Kidney epithelial cell (primary cell): Measurements from ENCODE around the gene TRMT11. TPM values are rescaled to one million over a fixed set of nuclear protein-coding genes. Genes with fewer than 3 reads are reported as not detected.

Source experiments
- DNase-seq: peaks from one replicate; pipeline ENCODE4 v3.0.0-alpha.2; 2010; ENCODE audit warnings: low read depth
- H3K27me3 ChIP-seq: 2 replicates; pipeline ENCODE4 v1.6.0; 2011; ENCODE audit warnings: low read length; ENCODE audit not compliant: control insufficient read depth, insufficient read depth
- H3K36me3 ChIP-seq: 2 replicates; pipeline ENCODE4 v1.5.1; 2011; ENCODE audit warnings: low read length; ENCODE audit not compliant: control insufficient read depth, insufficient read depth
- H3K4me3 ChIP-seq: 2 replicates; pipeline ENCODE4 v1.5.1; 2011; ENCODE audit warnings: low read depth, mild to moderate bottlenecking, control low read depth, low read length
- total RNA-seq: library from RNA; depleted of rRNA; stranded (reverse); fragments of >200 nt; gene quantifications from 2 replicates; pipeline ENCODE4 v1.2.3, GENCODE V29; 2015
- TF ChIP-seq, protein P1 (sequence below): IDR thresholded peaks from 2 replicates; pipeline ENCODE4 v1.5.1; 2011; ENCODE audit warnings: mild to moderate bottlenecking, moderate library complexity, low read length, control low read depth, inconsistent platforms; ENCODE audit not compliant: insufficient read depth, poor library complexity, severe bottlenecking

The TRMT11 gene
- total RNA-seq, 1 donor from 2014 or later = 18.8 TPM

DNA sequence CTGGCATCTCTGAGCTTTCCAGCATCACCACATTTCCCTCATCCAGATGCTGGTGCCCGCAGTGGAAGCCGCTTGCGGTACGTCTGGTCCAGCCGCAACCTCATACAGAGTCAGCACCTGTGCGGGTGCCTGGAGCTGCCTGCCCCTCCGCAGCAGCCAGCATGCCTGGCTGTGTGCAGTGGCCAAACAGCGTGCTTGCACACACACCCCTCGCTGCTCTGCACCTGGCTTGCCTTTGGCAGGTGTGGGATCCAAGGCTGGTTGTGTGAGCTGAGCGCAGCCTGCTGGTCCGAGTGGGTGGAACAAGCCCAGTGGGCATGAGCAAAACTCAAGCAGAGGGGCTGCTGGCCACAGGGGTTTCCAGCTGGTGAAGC is 32.9 kb upstream of the TRMT11 start:
- no peak for DNase-seq

DNA sequence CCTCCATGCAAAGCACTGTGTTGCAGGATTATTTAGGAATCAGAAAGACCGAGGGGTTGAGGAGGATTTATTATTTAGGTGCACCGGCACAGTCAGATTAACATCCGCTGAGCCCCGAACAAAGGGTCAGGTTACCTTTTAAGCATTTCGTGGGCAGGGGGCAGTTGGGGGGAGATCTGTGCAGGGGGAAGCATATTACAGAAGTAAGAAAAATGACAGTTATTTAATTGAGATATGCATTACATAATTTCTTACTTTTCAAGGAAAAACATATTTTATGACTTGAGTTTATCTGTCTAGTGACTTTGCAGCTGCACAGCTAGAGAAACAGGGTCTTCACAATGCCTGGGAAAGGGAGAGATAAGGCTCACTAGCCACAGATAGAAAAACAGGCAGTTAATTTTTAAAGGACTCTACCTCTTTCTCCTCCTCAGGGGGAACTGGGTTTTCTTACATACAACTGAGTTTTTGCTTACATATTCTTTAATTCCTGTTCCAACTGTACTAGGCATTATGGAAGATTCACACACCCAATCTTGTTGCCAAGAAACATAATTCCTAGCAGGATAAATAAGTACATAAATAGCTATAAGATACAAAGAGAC is 31.5 kb upstream of the TRMT11 start:
- Histone ChIP-seq H3K36me3 (no peaks in the 10 kb centered on the region), H3K27me3 (no peaks in the 10 kb centered on the region)
- DNase-seq = no peak

More for the DNA sequence above, 32.9 kb upstream of the TRMT11 start:
- Histone ChIP-seq H3K36me3 (no peaks in the 10 kb centered on the region), H3K27me3 (no peaks in the 10 kb centered on the region), H3K4me3 (no peak overlapping the region)
- TF ChIP-seq, protein P1, sequence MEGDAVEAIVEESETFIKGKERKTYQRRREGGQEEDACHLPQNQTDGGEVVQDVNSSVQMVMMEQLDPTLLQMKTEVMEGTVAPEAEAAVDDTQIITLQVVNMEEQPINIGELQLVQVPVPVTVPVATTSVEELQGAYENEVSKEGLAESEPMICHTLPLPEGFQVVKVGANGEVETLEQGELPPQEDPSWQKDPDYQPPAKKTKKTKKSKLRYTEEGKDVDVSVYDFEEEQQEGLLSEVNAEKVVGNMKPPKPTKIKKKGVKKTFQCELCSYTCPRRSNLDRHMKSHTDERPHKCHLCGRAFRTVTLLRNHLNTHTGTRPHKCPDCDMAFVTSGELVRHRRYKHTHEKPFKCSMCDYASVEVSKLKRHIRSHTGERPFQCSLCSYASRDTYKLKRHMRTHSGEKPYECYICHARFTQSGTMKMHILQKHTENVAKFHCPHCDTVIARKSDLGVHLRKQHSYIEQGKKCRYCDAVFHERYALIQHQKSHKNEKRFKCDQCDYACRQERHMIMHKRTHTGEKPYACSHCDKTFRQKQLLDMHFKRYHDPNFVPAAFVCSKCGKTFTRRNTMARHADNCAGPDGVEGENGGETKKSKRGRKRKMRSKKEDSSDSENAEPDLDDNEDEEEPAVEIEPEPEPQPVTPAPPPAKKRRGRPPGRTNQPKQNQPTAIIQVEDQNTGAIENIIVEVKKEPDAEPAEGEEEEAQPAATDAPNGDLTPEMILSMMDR = peak; percentile 46

DNA sequence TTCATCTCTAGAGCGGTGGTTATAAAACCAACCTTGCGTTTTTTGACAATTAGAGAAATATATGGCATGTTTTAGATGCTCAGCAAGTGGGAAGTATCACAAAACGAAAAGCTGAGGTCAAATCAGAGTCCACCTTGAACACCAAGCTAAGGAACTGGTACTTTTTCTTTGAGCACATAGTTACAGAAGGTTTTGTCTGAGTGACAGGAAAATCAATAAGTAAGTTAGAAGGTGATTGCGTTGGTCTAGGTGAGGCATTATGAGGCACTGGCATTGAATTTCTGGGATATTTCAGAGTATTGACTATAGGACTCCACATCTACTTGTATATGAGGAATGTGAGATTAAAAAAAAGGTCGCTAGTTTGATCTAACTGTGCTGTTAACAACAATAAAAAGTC is 30.4 kb upstream of the TRMT11 start:
- H3K4me3 ChIP-seq = peak overlapping the region; percentile 73
- H3K27me3 ChIP-seq = no peaks in the 10 kb centered on the region
- TF ChIP-seq, protein P1 = no peak
- no peak for DNase-seq
- H3K36me3 ChIP-seq = no peaks in the 10 kb centered on the region

More for the DNA sequence above, 31.5 kb upstream of the TRMT11 start:
- no peak overlapping the region for H3K4me3 ChIP-seq
- TF ChIP-seq, protein P1 = no peak

DNA sequence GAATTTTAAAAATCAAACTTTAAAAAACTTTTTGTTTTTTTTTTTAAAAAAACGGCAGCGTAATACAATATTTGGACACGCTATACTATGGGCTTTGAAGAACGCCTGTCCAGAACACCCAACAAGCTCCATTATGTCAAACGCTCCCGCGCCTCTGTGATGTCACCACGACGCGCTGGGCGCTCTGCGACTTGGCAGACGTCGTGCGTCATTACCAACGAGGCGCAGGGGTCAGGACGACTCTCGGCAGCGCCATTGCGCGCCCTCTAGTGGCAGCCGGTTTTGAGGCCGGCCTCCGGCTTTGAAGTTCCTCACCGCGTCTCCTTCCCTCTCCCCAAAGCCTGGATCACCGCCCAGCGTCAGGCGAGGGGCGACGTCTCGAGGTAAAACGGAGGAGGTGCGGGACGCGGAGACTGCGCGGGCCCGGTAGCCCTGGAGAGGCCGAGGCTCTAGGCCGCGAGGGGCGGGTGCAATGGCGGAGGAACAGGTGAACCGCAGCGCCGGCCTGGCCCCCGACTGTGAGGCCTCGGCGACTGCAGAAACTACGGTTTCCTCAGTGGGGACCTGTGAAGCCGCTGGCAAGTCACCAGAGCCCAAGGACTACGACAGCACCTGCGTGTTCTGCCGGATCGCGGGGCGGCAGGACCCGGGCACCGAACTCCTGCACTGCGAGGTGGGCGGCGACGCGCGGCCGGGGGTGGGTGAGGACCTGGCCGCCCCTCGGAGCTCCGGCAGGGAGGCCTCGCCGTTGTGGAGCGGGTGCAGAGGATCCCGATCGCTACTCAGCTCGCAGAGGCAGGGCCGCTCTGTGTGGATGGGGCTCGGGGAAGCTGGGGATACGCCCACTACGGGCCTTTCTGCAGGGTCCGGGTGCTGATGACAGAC is 29.6 kb upstream of the TRMT11 start, which contains the start of gene HINT3:
TSS of gene HINT3 (plus strand) at position 265 of the 885 bp plus-strand sequence. CDS start at position 473, 208 bp downstream.
- no peaks in the 10 kb centered on the region for H3K27me3 ChIP-seq
- H3K36me3 ChIP-seq = no peaks in the 10 kb centered on the region
- peak within 1 kb of the TSS; percentile 73 for H3K4me3 ChIP-seq
- TF ChIP-seq, protein P1 = peak; percentile 94
- peak; percentile 88 for DNase-seq

DNA sequence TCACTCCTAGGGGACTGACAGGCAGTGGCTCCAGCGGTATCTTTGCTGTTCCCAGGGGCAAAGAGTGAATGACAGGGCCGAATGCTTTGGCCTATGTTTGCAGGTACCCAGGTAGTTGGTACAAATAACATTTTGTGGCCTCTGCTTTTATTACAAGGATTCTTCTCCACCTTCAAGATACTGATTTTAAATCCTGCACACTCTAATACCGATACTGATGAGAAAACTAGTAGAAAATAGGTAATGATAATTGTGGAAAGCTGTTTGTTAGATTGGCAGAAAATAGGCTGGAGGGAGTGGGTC is 29.0 kb upstream of the TRMT11 start:
- Histone ChIP-seq H3K4me3 (peak overlapping the region; percentile 73), H3K27me3 (no peaks in the 10 kb centered on the region), H3K36me3 (no peaks in the 10 kb centered on the region)
- no peak for DNase-seq
- TF ChIP-seq, protein P1 = no peak

DNA sequence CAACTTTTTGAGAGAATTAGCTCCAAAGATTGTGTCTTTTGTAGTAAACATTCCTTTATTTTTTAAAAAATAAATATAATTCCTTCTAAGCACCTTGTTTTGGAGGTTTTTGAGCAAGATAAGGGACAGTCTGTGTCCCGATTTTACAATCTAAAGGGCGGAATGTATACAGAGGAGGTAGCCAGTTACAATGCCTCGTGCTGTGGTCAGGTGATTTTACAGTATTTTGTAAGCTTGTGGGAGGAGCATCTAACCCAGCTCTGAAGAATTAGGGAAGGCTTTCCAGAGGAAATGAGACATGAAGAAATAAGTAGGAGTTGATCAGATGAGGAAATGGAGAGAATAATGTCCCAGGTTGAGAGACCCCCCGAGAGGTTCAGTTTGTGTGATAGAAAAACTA is 28.5 kb upstream of the TRMT11 start:
- peak; percentile 35 for DNase-seq
- H3K36me3 ChIP-seq = no peaks in the 10 kb centered on the region
- TF ChIP-seq, protein P1 = no peak
- peak overlapping the region; percentile 73 for H3K4me3 ChIP-seq
- H3K27me3 ChIP-seq = no peaks in the 10 kb centered on the region
